HEK293T (cell line): ENCODE results near the gene MBD2.

Source experiments
- CTCF ChIA-PET: fragments of 350-600 bp; formaldehyde crosslinking; extraction: SDS; loops from one replicate; lab custom pipeline; 2021; ENCODE audit warnings: antibody characterized with exemption, inconsistent platforms; lab: Yijun Ruan, JAX
- POLR2A ChIA-PET: fragments of 350-600 bp; formaldehyde crosslinking; extraction: SDS; loops from one replicate; lab custom pipeline; 2020; ENCODE audit warnings: antibody characterized with exemption, inconsistent platforms; lab: Yijun Ruan, JAX
- DNase-seq: peaks from one replicate; pipeline ENCODE4 v3.0.0; 2012; ENCODE audit warnings: mixed read lengths; ENCODE audit errors: extremely low spot score
- ARNT ChIP-seq: fragments of 450-650 bp; IDR thresholded peaks from 2 replicates; pipeline ENCODE4 v1.6.1; 2017; ENCODE audit warnings: mild to moderate bottlenecking
- BHLHE40 ChIP-seq: fragments of 450-650 bp; IDR thresholded peaks from 2 replicates; pipeline ENCODE4 v1.6.1; 2016; ENCODE audit warnings: mild to moderate bottlenecking, moderate library complexity, borderline replicate concordance
- CTBP1 ChIP-seq: fragments of 450-650 bp; IDR thresholded peaks from 2 replicates; pipeline ENCODE4 v1.6.1; 2016; ENCODE audit warnings: borderline replicate concordance
- ELF4 ChIP-seq: fragments of 450-650 bp; IDR thresholded peaks from 2 replicates; pipeline ENCODE4 v1.6.1; 2017; ENCODE audit warnings: antibody characterized with exemption
- FOXA1 ChIP-seq: fragments of 450-650 bp; IDR thresholded peaks from 2 replicates; pipeline ENCODE4 v1.6.1; 2016; ENCODE audit warnings: mild to moderate bottlenecking
- FOXK2 ChIP-seq: fragments of 450-650 bp; IDR thresholded peaks from 2 replicates; pipeline ENCODE4 v1.6.1; 2016; ENCODE audit warnings: mild to moderate bottlenecking
- FOXM1 ChIP-seq: fragments of 450-650 bp; IDR thresholded peaks from 2 replicates; pipeline ENCODE4 v1.6.1; 2017; ENCODE audit warnings: mild to moderate bottlenecking, borderline replicate concordance
- HDGF ChIP-seq: fragments of 450-650 bp; IDR thresholded peaks from 2 replicates; pipeline ENCODE4 v1.6.1; 2017; ENCODE audit warnings: antibody characterized with exemption, borderline replicate concordance
- L3MBTL2 ChIP-seq: fragments of 450-650 bp; conservative IDR thresholded peaks from 2 replicates; pipeline ENCODE4 v1.6.1; 2016; ENCODE audit warnings: mild to moderate bottlenecking
- LEF1 ChIP-seq: fragments of 450-650 bp; IDR thresholded peaks from 2 replicates; pipeline ENCODE4 v1.6.1; 2017; ENCODE audit warnings: mild to moderate bottlenecking, borderline replicate concordance
- NFRKB ChIP-seq: fragments of 450-650 bp; IDR thresholded peaks from 2 replicates; pipeline ENCODE4 v1.6.1; 2016; ENCODE audit warnings: mild to moderate bottlenecking, moderate library complexity
- PKNOX1 ChIP-seq: fragments of 450-650 bp; IDR thresholded peaks from 2 replicates; pipeline ENCODE4 v1.6.1; 2016
- SP1 ChIP-seq: fragments of 450-650 bp; IDR thresholded peaks from 2 replicates; pipeline ENCODE4 v1.6.1; 2017
- SUZ12 ChIP-seq: fragments of 450-650 bp; IDR thresholded peaks from 2 replicates; pipeline ENCODE4 v1.6.1; 2016; ENCODE audit warnings: mild to moderate bottlenecking
- TARDBP ChIP-seq: fragments of 450-650 bp; IDR thresholded peaks from 2 replicates; pipeline ENCODE4 v1.6.1; 2016
- ZNF384 ChIP-seq: fragments of 450-650 bp; IDR thresholded peaks from 2 replicates; pipeline ENCODE4 v1.6.1; 2016

MBD2 gene

DNA sequence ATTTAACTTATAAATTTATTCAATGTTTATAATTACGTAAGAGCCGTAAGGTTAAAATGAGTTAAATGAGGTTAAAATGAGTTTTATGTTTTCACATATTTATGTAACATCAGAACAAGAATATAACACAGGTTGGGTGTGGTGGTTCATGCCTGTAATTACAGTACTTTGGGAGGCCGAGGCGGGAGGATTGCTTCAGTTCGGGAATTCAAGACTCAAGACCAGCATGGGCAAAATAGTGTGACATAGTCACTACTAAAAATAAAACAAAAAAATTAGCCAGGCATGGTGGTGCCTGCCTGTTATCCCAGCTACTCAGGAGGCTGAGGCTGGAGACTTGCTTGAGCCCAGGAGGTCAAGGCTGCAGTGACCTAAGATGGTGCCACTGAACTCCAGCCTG, 9.3 kb upstream of the MBD2 start:
- POLR2A ChIA-PET, result no interaction called here
- DNase-seq, result no peak
- CTCF ChIA-PET, result no interaction called here
- TF ChIP-seq FOXA1 (no peak), ARNT (no peak), SUZ12 (no peak), L3MBTL2 (no peak), LEF1 (no peak), ZNF384 (no peak), TARDBP (no peak), FOXK2 (no peak), CTBP1 (no peak), ELF4 (no peak)

DNA sequence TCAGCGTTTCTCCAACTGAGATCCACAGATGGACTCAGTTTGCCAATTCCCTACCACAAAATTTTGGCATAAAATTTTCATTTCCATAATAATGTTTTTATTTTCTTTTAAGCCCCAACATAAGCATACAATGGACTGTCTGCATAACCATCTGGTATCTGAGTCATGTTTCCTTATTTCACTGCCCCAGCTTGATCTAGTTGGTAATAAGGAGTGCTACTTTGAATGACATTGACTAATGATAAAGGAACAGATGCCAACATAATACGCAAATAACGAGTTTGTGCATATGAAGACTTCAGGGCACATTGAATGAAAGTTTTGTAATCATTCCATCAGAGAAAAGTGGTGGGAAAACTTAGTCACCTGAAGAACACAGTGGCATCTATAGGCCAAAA, 8.8 kb upstream of the MBD2 start:
- no peak for DNase-seq
- TF ChIP-seq ELF4, result no peak
- no peak for TF ChIP-seq NFRKB
- TF ChIP-seq FOXA1, result no peak
- TF ChIP-seq BHLHE40, result no peak
- TF ChIP-seq ARNT, result no peak
- no peak for TF ChIP-seq L3MBTL2
- TF ChIP-seq HDGF, result no peak
- TF ChIP-seq ZNF384, result no peak
- TF ChIP-seq PKNOX1, result no peak
- TF ChIP-seq SP1, result no peak
- TF ChIP-seq LEF1, result no peak
- no peak for TF ChIP-seq CTBP1
- no peak for TF ChIP-seq TARDBP
- ChIA-PET POLR2A (no interaction called here), CTCF (no interaction called here)

- no peak for DNase-seq
- ChIA-PET CTCF (no interaction called here), POLR2A (no interaction called here)
- TF ChIP-seq PKNOX1 (no peak), NFRKB (no peak), LEF1 (no peak), CTBP1 (no peak), FOXA1 (no peak), FOXK2 (no peak), ZNF384 (no peak)
These were observed 8.2 kb upstream of the MBD2 start for GRCh38 chr18:54232485-54233227.

DNA sequence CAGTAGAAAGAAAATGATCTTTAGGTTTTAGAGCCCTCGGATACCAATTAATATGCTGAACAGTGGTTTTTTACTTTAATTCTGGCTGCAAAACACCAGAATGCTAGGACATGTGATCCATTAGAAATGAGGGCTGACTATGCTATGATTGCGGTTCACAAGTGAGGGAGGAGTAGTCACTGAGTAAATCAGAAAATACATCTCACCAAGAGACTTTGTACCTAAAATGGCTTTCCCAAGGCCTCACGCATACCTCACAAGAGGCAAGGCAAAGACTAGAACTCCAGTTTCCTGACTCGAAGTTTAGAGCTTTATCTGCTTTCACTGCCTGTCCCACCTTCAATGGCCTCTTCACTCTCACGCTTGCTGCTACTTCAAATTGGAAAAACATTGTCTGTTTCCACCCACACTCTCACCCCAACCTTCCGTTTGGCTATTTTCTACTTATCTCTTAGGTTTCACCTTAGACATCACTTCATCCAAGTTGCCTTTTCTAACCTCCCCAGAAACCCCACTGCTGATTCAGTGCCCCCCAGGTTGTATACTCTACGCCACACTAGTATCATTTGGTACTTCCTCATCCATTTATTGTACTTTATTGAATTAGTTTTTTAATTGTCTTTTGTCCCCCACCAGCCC, 5.1 kb upstream of the MBD2 start:
- DNase-seq, result no peak
- POLR2A ChIA-PET, result no interaction called here
- TF ChIP-seq SUZ12 (no peak), PKNOX1 (no peak)
- CTCF ChIA-PET, result no interaction called here

GRCh38 chr18:54228364-54228763, 3.9 kb upstream of the MBD2 start:
- ChIA-PET CTCF (interaction anchor here (0.6 kb wide), 1 partner anchor 33 kb away, joined by 3 read pairs; no protein-coding TSS in a partner anchor), POLR2A (no interaction called here)
- DNase-seq, result no peak
- no peak for TF ChIP-seq NFRKB

- ChIA-PET CTCF (interaction anchor here (1.1 kb wide), 1 partner anchor 47 kb away, joined by 3 read pairs; no protein-coding TSS in a partner anchor), POLR2A (interaction anchor here (1.0 to 1.7 kb wide), 5 partner anchors 9 to 46 kb away, joined by 3 to 9 read pairs (median 3); partner anchors contain the start of gene POLI)
- no peak for TF ChIP-seq ELF4
- no peak for TF ChIP-seq TARDBP
- no peak for TF ChIP-seq BHLHE40
- TF ChIP-seq ARNT, result no peak
- no peak for TF ChIP-seq SUZ12
- no peak for TF ChIP-seq NFRKB
- TF ChIP-seq L3MBTL2, result no peak
- no peak for TF ChIP-seq HDGF
- no peak for TF ChIP-seq FOXA1
- no peak for TF ChIP-seq CTBP1
- no peak for TF ChIP-seq LEF1
- TF ChIP-seq ZNF384, result no peak
- no peak; the same call in 1 of the 2 replicates for TF ChIP-seq PKNOX1
- no peak for TF ChIP-seq FOXM1
- TF ChIP-seq FOXK2, result no peak
- no peak for TF ChIP-seq SP1
- DNase-seq, result peak; percentile 9
These were observed 764 bp downstream of the MBD2 start for GRCh38 chr18:54223568-54224241.
